Astrocyte of the cerebellum (primary cell): Measurements from ENCODE around the gene YPEL2.
"Not testable (repeated sequence)": the region's sequence is repeated elsewhere in the genome, so short reads cannot be mapped to it uniquely, and the experiment has no call there.

Experiments used
- DNase-seq: peaks from one replicate; pipeline ENCODE4 v3.0.0-alpha.2; 2011; ENCODE audit warnings: low read depth
- H3K4me3 ChIP-seq: 2 replicates; pipeline ENCODE4 v1.5.1; 2011; ENCODE audit warnings: mild to moderate bottlenecking, low read depth, low read length, moderate library complexity
- in situ Hi-C: cut with HindIII; loops from 2 replicates; pipeline ENCODE4 v1.10.0; 2017; ENCODE audit warnings: low sequenced_read_pairs
- TF ChIP-seq, protein P1 (sequence below): IDR thresholded peaks from 2 replicates; pipeline ENCODE4 v1.5.1; 2012; ENCODE audit warnings: low read length, low read depth, moderate library complexity, mild to moderate bottlenecking; ENCODE audit errors: missing control alignments

The YPEL2 gene, protein sequence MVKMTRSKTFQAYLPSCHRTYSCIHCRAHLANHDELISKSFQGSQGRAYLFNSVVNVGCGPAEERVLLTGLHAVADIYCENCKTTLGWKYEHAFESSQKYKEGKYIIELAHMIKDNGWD

DNA sequence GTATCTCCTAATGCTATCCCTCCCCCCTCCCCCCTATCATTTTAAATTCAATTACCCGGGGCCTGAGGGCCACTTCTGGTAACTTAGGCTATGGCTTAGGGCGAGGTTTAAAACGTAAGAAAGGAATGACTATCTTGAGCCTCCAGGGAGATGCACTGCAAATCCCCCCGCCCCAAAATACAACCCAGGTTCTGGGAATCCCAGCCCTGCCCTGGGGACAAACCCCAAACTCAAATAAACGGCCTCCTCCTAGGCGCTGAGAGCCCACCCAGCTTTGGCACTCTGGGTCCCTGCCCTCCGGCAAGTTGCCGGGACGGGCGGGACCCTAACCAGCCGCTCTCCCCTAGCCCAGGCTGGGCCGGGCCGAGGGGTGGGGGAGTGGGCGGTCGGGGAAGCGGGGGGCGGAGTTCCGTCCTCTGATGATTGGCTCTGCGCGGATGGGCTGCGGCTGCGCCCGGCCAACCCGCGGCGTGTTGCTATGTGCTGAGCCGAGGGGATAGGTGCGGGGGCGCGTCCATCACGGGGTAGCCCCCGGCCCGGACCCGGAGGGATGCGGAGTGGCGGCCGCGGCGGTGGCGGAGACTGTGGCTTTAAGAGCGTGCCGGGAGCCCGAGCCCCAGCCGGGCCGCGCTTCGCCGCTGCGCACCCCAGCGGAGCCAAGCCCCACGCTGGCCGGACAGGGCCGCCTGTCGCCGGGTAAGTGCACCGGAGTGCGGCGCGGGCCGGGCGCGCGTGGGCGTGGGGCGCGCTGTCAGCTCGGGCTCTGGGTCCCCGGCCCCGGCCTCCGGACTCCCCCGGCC is at the start of gene YPEL2:
TSS of gene YPEL2 (plus strand) at position 527 of the 800 bp plus-strand sequence. CDS start 21,755 bp downstream, outside the sequence.
- peak; percentile 87 for DNase-seq
- in situ Hi-C loops, result loop anchor here (5.0 kb wide), 1 partner anchor 96 kb away; no protein-coding TSS in a partner anchor
- H3K4me3 ChIP-seq, result peak within 1 kb of the TSS; percentile 74
- TF ChIP-seq, protein P1, sequence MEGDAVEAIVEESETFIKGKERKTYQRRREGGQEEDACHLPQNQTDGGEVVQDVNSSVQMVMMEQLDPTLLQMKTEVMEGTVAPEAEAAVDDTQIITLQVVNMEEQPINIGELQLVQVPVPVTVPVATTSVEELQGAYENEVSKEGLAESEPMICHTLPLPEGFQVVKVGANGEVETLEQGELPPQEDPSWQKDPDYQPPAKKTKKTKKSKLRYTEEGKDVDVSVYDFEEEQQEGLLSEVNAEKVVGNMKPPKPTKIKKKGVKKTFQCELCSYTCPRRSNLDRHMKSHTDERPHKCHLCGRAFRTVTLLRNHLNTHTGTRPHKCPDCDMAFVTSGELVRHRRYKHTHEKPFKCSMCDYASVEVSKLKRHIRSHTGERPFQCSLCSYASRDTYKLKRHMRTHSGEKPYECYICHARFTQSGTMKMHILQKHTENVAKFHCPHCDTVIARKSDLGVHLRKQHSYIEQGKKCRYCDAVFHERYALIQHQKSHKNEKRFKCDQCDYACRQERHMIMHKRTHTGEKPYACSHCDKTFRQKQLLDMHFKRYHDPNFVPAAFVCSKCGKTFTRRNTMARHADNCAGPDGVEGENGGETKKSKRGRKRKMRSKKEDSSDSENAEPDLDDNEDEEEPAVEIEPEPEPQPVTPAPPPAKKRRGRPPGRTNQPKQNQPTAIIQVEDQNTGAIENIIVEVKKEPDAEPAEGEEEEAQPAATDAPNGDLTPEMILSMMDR, result no peak

DNA sequence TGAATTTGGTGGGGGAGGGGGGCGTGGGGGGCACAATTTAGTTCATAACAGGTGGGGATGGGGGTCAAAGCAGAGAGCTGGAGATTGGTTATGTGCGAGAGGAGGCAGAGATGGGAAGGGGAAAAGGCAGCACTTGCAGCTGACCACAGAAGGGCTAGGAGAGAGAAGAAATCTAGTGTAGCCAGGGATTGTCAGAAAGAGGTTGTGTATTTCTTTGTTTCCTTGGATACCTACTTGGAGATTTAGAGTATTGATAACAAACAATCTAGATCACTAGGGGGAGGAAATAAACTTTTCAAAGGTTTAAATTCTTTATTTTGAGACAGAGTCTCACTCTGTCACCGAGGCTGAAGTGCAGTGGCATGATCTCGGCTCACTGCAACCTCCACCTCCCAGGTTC is 47.1 kb upstream of the YPEL2 start:
- in situ Hi-C loops, result no loop called here
- TF ChIP-seq, protein P1, result no peak
- no peak for DNase-seq
- H3K4me3 ChIP-seq, result no peak overlapping the region

DNA sequence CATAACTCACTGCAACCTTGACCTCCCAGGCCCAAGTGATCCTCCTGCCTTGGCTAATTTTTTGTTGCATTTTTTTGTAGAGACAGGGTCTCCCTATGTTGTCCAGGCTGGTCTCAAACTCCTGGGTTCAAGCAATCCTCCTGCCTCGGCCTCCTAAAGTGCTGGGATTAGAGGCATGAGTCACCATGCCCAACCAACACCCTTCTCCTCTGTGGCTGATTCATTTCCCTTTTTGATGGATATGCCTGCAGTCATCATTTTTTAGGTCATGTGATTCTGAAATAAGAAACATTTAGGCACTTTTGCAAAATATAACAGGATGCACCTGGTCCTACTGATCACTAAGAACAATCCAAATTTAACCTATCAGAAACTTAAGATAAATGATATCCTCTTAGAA is 44.0 kb upstream of the YPEL2 start:
- H3K4me3 ChIP-seq, result no peak overlapping the region
- no peak for DNase-seq
- TF ChIP-seq, protein P1, result no peak
- in situ Hi-C loops, result no loop called here

DNA sequence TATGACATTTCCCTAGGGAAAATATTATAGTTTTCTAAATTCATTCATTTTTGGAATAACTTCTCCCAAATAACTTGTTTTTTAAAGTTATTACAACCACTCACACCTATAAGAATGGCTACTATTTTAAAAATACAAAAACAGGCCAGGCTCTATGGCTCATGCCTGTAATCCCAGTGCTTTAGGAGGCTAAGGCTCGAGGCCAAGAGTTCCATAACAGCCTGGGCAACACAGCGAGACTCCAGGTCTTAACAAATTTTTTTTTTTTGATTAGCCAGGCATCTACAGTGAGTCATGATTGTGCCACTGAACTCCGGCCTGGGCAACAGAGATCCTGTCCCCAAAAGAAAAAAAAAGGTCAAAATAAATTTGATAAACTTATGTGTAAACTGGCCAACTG is 43.6 kb upstream of the YPEL2 start:
- TF ChIP-seq, protein P1, result no peak
- in situ Hi-C loops, result no loop called here
- DNase-seq, result no peak
- no peak overlapping the region for H3K4me3 ChIP-seq

DNA sequence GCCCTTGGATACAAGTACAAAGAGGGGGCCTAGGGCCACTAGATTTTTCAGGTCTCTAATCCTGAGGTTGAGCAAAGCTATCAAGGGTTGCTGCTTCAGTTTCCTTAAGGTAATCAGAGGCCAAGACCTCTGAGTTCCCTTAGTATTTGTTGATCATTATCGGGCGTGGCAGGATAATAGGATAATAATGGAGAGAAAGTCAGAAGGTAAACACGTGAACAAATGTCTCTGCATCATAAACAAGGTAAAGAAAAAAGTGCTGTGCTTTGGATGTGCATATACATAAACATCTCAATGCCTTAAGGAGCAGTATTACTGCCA is 41.5 kb upstream of the YPEL2 start:
- DNase-seq, result no peak
- no peak overlapping the region for H3K4me3 ChIP-seq
- in situ Hi-C loops, result no loop called here
- TF ChIP-seq, protein P1, result no peak

DNA sequence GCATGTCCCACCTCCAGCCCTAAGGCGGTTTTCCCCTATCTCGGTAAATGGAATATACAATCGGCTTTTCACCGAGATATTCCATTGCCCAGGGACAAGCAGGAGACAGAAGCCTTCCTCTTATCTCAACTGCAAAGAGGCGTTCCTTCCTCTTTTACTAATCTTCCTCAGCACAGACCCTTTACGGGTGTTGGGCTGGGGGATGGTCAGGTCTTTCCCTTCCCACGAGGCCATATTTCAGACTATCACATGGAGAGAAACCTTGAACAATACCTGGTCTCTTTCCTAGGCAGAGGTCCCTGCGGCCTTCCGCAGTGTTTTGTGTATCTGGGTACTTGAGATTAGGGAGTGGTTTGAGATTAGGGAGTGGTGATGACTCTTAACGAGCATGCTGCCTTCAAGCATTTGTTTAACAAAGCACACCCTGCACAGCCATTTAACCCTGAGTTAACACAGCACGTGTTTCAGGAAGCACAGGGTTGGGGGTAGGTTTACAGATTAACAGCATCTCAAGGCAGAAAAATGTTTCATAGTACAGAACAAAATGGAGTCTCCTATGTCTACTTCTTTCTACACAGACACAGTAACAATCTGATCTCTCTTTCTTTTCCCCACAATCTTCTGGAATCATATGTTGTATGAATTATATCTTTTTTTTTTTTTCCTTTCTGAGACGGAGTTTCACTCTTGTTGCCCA is 41.0 kb upstream of the YPEL2 start:
- in situ Hi-C loops, H3K4me3 ChIP-seq, DNase-seq: not testable (repeated sequence)

DNA sequence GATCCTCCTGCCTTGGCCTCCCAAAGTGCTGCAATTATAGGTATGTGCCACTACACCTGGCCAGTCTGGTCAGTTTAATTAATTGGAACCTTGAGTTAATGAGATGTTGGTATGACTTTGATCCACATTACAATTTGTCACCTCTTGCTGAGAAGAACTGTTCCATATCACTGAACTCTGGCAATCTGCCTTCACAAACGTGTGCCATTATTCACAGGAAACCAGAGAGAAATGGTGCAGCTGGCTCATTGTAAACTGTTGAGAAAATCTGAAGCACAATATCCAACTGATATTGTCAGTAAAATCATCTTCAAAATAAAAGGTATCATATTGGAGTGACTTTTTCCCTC is 39.3 kb upstream of the YPEL2 start:
- in situ Hi-C loops, result no loop called here
- H3K4me3 ChIP-seq, result no peak overlapping the region
- no peak for DNase-seq
- TF ChIP-seq, protein P1, result no peak
